Measurements from ENCODE around the gene SMG6.

The SMG6 gene

DNA sequence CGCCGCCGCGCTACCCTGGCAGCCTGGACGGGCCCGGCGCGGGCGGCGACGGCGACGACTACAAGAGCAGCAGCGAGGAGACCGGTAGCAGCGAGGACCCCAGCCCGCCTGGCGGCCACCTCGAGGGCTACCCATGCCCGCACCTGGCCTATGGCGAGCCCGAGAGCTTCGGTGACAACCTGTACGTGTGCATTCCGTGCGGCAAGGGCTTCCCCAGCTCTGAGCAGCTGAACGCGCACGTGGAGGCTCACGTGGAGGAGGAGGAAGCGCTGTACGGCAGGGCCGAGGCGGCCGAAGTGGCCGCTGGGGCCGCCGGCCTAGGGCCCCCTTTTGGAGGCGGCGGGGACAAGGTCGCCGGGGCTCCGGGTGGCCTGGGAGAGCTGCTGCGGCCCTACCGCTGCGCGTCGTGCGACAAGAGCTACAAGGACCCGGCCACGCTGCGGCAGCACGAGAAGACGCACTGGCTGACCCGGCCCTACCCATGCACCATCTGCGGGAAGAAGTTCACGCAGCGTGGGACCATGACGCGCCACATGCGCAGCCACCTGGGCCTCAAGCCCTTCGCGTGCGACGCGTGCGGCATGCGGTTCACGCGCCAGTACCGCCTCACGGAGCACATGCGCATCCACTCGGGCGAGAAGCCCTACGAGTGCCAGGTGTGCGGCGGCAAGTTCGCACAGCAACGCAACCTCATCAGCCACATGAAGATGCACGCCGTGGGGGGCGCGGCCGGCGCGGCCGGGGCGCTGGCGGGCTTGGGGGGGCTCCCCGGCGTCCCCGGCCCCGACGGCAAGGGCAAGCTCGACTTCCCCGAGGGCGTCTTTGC, 245.6 kb downstream of the SMG6 start:
- Histone ChIP-seq H3K9ac (ENCODE audit: low read depth, low read length) (no peak overlapping the region), H3K9me3 (replicated peaks; ENCODE audit: low read length) (no peaks in the 10 kb centered on the region), H3K4me1 (ENCODE audit: control insufficient read depth, insufficient read depth, low read length) (peaks cover 9% of the 10 kb centered on the region), H3K27me3 (ENCODE audit: control insufficient read depth, insufficient read depth, low read length) (no peaks in the 10 kb centered on the region), H3K4me3 (ENCODE audit: low read length) (no peak overlapping the region), H3K4me2 (ENCODE audit: low read length) (no peak overlapping the region), H3K36me3 (ENCODE audit: insufficient read depth, low read length) (peaks cover 18% of the 10 kb centered on the region)

DNA sequence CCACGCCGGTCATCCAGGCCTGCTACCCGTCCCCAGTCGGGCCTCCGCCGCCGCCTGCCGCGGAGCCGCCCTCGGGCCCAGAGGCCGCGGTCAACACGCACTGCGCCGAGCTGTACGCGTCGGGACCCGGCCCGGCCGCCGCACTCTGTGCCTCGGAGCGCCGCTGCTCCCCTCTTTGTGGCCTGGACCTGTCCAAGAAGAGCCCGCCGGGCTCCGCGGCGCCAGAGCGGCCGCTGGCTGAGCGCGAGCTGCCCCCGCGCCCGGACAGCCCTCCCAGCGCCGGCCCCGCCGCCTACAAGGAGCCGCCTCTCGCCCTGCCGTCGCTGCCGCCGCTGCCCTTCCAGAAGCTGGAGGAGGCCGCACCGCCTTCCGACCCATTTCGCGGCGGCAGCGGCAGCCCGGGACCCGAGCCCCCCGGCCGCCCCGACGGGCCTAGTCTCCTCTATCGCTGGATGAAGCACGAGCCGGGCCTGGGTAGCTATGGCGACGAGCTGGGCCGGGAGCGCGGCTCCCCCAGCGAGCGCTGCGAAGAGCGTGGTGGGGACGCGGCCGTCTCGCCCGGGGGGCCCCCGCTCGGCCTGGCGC, 246.3 kb downstream of the SMG6 start:
- H3K36me3 ChIP-seq (ENCODE audit: insufficient read depth, low read length) = peaks cover 18% of the 10 kb centered on the region
- H3K4me2 ChIP-seq (ENCODE audit: low read length) = no peak overlapping the region
- H3K4me3 ChIP-seq (ENCODE audit: low read length) = no peak overlapping the region
- H3K4me1 ChIP-seq (ENCODE audit: control insufficient read depth, insufficient read depth, low read length) = peaks cover 2% of the 10 kb centered on the region
- no peaks in the 10 kb centered on the region for H3K9me3 ChIP-seq (replicated peaks; ENCODE audit: low read length)
- H3K27me3 ChIP-seq (ENCODE audit: control insufficient read depth, insufficient read depth, low read length) = no peaks in the 10 kb centered on the region
- H3K9ac ChIP-seq (ENCODE audit: low read depth, low read length) = no peak overlapping the region

DNA sequence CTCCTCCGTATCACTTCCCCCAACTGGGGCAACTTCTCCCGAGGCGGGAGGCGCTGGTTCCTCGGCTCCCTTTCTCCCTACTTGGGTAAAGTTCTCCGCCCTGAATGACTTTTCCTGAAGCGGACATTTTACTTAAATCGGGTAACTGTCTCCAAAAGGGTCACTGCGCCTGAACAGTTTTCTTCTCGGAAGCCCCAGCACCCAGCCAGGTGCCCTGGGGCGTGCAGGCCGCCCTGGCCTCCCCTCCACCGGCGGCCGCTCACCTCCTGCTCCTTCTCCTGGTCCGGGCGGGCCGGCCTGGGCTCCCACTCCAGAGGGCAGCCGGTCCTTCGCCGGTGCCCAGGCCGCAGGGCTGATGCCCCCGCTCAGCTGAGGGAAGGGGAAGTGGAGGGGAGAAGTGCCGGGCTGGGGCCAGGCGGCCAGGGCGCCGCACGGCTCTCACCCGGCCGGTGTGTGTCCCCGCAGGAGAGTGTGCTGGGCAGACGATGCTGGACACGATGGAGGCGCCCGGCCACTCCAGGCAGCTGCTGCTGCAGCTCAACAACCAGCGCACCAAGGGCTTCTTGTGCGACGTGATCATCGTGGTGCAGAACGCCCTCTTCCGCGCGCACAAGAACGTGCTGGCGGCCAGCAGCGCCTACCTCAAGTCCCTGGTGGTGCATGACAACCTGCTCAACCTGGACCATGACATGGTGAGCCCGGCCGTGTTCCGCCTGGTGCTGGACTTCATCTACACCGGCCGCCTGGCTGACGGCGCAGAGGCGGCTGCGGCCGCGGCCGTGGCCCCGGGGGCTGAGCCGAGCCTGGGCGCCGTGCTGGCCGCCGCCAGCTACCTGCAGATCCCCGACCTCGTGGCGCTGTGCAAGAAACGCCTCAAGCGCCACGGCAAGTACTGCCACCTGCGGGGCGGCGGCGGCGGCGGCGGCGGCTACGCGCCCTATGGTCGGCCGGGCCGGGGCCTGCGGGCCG, 247.1 kb downstream of the SMG6 start:
- no peaks in the 10 kb centered on the region for H3K9me3 ChIP-seq (replicated peaks; ENCODE audit: low read length)
- H3K36me3 ChIP-seq (ENCODE audit: insufficient read depth, low read length) = peaks cover 17% of the 10 kb centered on the region
- peaks cover under 1% of the 10 kb centered on the region for H3K27me3 ChIP-seq (ENCODE audit: control insufficient read depth, insufficient read depth, low read length)
- no peak overlapping the region for H3K9ac ChIP-seq (ENCODE audit: low read depth, low read length)
- peak overlapping the region; percentile 88 for H3K4me3 ChIP-seq (ENCODE audit: low read length)
- H3K4me2 ChIP-seq (ENCODE audit: low read length) = peak overlapping the region; percentile 54
- no peaks in the 10 kb centered on the region for H3K4me1 ChIP-seq (ENCODE audit: control insufficient read depth, insufficient read depth, low read length)

DNA sequence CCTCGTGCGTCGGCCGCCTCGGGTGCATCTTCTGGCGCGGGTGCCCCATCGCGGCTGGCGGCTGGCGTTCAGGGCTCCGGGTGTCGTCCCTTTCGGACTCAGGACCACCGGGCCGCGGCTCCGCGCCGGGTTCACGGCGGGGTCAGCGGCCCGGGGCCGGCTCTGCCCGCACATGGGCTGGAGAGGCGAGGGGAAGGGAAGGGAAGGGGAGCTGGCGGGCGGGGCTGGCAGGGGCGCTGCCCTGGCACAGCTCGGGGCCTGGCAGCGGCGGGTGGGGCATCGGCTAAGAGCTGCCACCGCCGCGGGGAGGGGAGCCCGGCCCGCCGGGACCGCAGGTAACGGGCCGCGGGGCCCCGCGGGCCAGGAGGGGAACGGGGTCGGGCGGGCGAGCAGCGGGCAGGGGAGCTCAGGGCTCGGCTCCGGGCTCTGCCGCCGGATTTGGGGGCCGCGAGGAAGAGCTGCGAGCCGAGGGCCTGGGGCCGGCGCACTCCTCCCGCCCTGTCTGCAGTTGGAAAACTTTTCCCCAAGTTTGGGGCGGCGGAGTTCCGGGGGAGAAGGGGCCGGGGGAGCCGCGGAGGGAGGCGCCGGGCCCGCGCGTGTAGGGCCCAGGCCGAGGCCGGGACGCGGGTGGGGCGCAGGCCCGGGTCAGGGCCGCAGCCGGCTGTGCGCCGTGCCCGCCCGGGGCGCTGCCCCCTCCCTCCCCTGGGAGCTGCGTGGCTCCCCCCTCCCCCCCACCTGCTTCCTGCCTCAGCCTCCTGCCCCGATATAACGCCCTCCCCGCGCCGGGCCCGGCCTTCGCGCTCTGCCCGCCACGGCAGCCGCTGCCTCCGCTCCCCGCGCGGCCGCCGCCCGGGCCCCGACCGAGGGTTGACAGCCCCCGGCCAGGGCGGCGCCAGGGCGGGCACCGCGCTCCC, 248.0 kb downstream of the SMG6 start:
- Histone ChIP-seq H3K4me2 (ENCODE audit: low read length) (peak overlapping the region; percentile 98), H3K36me3 (ENCODE audit: insufficient read depth, low read length) (peaks cover 8% of the 10 kb centered on the region), H3K9me3 (replicated peaks; ENCODE audit: low read length) (no peaks in the 10 kb centered on the region), H3K4me1 (ENCODE audit: control insufficient read depth, insufficient read depth, low read length) (peaks cover 2% of the 10 kb centered on the region), H3K4me3 (ENCODE audit: low read length) (peak overlapping the region; percentile 88), H3K9ac (ENCODE audit: low read depth, low read length) (peak overlapping the region; percentile 89), H3K27me3 (ENCODE audit: control insufficient read depth, insufficient read depth, low read length) (peaks cover 3% of the 10 kb centered on the region)

DNA sequence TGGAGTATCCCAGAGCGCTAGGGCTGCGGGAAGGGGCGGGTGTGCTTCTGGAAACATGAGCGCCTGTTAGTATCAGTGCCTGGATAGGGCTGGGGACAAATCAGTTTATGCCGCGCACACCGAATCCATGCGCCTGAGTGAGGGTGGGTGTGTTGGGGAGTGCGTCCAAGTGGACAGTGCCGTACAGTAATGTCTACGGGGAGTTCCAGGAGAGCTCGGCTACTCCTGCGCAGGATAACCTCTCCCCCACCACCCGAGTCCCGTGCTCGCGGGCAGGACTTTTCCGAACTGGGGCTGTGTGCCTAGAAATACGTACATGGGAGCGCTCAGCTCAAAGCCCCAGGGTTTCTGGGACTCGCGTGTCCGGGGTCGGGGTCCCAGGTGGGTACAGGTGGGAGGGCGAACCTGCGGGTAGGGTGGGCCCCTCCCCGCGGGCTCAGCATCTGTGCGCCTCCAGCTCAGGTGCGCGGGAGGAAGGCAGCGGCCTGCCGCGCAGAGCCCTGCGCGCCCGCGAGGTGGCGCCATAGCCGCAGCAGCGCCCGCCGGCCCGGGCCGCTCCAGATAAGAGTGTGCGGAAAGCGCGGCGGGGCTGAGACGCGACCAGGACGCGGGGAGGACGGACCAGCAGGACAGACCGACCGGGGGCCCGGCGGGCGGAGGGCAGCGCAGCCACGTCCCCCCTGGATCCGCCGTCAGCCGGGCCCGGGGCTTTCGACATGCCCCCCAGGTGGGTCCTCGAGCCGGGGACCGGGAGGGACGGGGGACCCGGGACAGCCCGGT, 248.9 kb downstream of the SMG6 start, which contains the start of gene HIC1:
Gene HIC1, plus strand, starts transcription at position 592 of the 780 bp plus-strand sequence. CDS start 1,588 bp downstream, outside the sequence.
- Histone ChIP-seq H3K4me3 (ENCODE audit: low read length) (peak within 1 kb of the TSS; percentile 88), H3K4me1 (ENCODE audit: control insufficient read depth, insufficient read depth, low read length) (peaks cover 3% of the 10 kb centered on the region)

DNA sequence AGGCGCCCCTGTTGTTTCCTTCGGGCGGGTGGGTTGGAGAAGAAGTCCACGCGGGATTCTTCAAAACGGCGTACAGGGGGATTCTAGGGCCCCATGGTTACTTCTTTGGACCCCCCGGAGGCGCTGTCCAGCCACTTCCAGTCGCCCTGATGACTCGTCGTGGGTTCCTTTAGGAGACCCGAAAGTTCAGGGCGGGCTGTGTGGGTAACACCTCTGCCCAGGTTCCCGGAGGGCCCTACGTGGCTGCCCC, 249.4 kb downstream of the SMG6 start:
- Histone ChIP-seq H3K9ac (ENCODE audit: low read depth, low read length) (no peak overlapping the region), H3K4me3 (ENCODE audit: low read length) (no peak overlapping the region), H3K36me3 (ENCODE audit: insufficient read depth, low read length) (peaks cover 5% of the 10 kb centered on the region), H3K4me2 (ENCODE audit: low read length) (no peak overlapping the region), H3K27me3 (ENCODE audit: control insufficient read depth, insufficient read depth, low read length) (peaks cover 3% of the 10 kb centered on the region), H3K9me3 (replicated peaks; ENCODE audit: low read length) (no peaks in the 10 kb centered on the region), H3K4me1 (ENCODE audit: control insufficient read depth, insufficient read depth, low read length) (peaks cover 7% of the 10 kb centered on the region)

More for the DNA sequence above, 248.9 kb downstream of the SMG6 start, which contains the start of gene HIC1:
- Histone ChIP-seq H3K9ac (ENCODE audit: low read depth, low read length) (peak within 1 kb of the TSS; percentile 89), H3K27me3 (ENCODE audit: control insufficient read depth, insufficient read depth, low read length) (peaks cover 3% of the 10 kb centered on the region), H3K36me3 (ENCODE audit: insufficient read depth, low read length) (peaks cover 5% of the 10 kb centered on the region), H3K4me2 (ENCODE audit: low read length) (peak within 1 kb of the TSS; percentile 98), H3K9me3 (replicated peaks; ENCODE audit: low read length) (no peaks in the 10 kb centered on the region)

DNA sequence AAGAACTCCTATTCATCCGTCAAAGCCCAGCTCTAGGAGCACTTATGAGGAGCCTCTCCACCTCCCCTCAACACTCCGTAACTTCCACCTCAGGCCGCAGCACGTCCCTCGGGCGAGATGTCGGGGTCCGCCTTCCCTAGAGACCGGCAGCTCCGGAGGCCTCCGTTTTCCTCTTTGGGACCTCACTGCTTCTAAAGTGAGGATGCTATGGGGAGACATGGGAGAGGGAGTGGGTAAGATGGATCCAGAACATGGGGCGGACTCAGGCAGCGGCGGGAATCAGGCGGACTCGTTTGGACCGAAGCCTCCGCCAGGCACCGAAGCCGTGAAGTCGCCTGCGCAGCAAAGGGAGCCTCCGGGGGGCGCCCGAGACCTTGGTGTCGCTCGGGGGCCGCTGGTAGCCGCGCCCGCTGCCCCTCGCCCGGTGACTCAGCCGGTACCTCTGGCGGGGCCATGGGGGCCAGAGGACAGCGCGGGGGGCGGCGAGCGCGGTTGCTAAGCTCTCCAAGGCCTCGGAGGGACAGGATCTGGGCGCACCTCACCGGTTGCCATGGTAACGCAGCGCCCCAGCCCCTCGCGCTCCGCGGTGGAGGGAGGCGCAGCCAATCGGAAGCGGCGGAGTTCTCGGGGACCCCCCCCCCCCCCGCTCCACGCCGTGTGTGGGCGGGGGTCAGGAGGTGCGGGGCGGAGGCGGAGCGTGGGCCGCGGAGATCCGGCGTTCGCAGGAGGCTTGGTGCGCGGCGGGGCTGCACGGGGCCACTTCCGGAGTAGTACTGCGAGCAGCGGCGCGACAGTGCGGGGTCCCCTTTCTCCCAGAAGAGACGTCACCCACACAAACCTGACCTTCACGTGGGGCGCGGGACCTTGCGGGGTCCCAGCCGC, 250.0 kb downstream of the SMG6 start:
- Histone ChIP-seq H3K27me3 (ENCODE audit: control insufficient read depth, insufficient read depth, low read length) (peaks cover 3% of the 10 kb centered on the region), H3K4me1 (ENCODE audit: control insufficient read depth, insufficient read depth, low read length) (peaks cover 12% of the 10 kb centered on the region), H3K4me2 (ENCODE audit: low read length) (no peak overlapping the region), H3K4me3 (ENCODE audit: low read length) (no peak overlapping the region), H3K9me3 (replicated peaks; ENCODE audit: low read length) (no peaks in the 10 kb centered on the region), H3K9ac (ENCODE audit: low read depth, low read length) (no peak overlapping the region), H3K36me3 (ENCODE audit: insufficient read depth, low read length) (peaks cover 5% of the 10 kb centered on the region)

DNA sequence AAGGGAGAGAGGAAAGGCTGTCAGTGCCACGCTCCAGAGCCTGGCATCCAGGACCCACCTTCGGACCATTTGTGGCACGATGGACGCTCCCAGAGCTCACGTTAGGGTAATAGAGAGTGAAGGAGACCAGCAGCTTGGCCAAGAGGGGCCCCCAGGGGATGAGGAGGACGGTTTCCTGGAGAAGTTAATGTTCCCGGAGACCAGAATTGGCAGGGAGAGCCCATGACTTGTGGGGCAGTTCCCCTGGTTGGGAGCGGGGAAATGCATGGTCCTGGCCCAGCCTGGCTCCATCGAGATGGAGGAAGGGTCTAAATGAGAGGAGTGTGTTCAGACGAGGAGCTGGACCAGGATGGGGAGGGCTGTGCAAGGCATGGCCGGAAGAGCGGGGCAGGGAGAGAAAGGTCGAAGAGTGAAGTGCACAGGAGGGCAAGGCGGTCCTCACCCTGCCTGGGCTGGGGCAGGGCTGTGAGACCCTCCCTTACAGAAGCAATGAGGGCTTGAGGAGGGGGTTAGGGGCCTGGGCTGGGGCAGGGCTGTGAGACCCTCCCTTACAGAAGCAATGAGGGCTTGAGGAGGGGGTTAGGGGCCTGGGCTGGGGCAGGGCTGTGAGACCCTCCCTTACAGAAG, 251.5 kb downstream of the SMG6 start:
- Histone ChIP-seq H3K9ac (ENCODE audit: low read depth, low read length) (no peak overlapping the region), H3K4me1 (ENCODE audit: control insufficient read depth, insufficient read depth, low read length) (peaks cover 13% of the 10 kb centered on the region), H3K9me3 (replicated peaks; ENCODE audit: low read length) (no peaks in the 10 kb centered on the region), H3K27me3 (ENCODE audit: control insufficient read depth, insufficient read depth, low read length) (peaks cover 3% of the 10 kb centered on the region), H3K36me3 (ENCODE audit: insufficient read depth, low read length) (peaks cover 5% of the 10 kb centered on the region), H3K4me3 (ENCODE audit: low read length) (no peak overlapping the region), H3K4me2 (ENCODE audit: low read length) (no peak overlapping the region)

DNA sequence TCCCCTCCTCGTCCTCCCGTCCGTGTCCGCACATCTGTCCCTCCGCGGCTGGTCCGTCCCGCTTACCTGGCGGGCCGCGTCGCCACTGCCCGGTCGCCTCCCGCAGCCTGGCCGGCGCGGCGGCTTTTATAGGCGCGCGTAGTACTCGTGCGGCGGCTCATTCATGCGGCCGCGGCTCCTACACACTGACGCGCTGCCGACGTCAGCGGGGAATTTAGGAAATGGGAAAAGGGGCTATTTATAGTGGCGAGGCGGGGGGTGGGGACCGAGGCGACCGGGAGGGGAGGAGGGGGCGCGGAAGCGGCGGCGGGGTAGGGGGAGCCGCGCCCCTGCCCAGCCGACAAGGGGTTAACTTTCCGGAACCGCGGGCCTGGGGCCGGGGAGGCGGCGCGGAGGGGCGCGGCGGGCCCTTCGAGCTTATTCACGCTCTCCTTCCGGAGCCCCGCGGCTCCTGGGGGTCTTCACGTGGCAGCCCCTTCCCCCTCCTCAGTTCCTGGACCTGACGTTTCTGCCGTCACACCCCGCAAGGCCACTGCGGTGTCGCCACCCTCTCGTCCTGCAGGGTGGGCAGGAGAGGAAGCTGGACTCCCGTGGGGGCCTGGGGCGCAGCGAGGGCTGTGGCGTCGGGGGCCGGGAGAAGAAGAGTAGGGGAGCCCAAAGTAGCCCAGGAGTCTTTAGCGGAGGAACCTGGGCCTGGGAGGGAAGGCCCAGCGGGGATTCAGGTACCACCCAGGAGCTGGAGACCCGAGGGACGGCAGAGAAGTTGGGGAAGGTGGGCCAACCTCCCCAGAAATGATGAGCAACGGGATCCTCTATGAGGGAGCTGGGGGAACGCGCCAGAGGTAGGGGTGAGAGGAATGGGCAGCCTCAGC, 252.3 kb downstream of the SMG6 start:
- Histone ChIP-seq H3K4me2 (ENCODE audit: low read length) (peak overlapping the region; percentile 85), H3K27me3 (ENCODE audit: control insufficient read depth, insufficient read depth, low read length) (peaks cover 3% of the 10 kb centered on the region), H3K4me1 (ENCODE audit: control insufficient read depth, insufficient read depth, low read length) (peaks cover 13% of the 10 kb centered on the region), H3K9me3 (replicated peaks; ENCODE audit: low read length) (no peaks in the 10 kb centered on the region), H3K4me3 (ENCODE audit: low read length) (no peak overlapping the region), H3K9ac (ENCODE audit: low read depth, low read length) (no peak overlapping the region), H3K36me3 (ENCODE audit: insufficient read depth, low read length) (no peaks in the 10 kb centered on the region)

All from skeletal muscle satellite cell (primary cell).